Astrocyte (in vitro differentiated cells and primary cell): ENCODE measurements around the gene ISCU.

Experiments
- EZH2 ChIP-seq: IDR thresholded peaks from 2 replicates; pipeline ENCODE4 v1.6.1; 2012; ENCODE audit warnings: mild to moderate bottlenecking, low read length, inconsistent platforms; ENCODE audit not compliant: insufficient read depth
- TF ChIP-seq, protein P1 (sequence below): IDR thresholded peaks from 2 replicates; pipeline ENCODE4 v1.5.1; 2011; ENCODE audit warnings: low read depth, mild to moderate bottlenecking, inconsistent platforms, low read length, moderate library complexity; ENCODE audit not compliant: insufficient read depth

- TF ChIP-seq, protein P1, sequence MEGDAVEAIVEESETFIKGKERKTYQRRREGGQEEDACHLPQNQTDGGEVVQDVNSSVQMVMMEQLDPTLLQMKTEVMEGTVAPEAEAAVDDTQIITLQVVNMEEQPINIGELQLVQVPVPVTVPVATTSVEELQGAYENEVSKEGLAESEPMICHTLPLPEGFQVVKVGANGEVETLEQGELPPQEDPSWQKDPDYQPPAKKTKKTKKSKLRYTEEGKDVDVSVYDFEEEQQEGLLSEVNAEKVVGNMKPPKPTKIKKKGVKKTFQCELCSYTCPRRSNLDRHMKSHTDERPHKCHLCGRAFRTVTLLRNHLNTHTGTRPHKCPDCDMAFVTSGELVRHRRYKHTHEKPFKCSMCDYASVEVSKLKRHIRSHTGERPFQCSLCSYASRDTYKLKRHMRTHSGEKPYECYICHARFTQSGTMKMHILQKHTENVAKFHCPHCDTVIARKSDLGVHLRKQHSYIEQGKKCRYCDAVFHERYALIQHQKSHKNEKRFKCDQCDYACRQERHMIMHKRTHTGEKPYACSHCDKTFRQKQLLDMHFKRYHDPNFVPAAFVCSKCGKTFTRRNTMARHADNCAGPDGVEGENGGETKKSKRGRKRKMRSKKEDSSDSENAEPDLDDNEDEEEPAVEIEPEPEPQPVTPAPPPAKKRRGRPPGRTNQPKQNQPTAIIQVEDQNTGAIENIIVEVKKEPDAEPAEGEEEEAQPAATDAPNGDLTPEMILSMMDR = no peak
- TF ChIP-seq EZH2 = no peak
Observed at GRCh38 chr12:108518101-108518715, 44.2 kb upstream of the ISCU start.
